GM23338 (cell line): ENCODE data around the gene C16orf74. TPM values are rescaled to one million over a fixed set of nuclear protein-coding genes. Genes with fewer than 3 reads are reported as not detected.

ENCODE experiments used
- ATAC-seq: fragments of 200-7000 bp; cut with Tn5 transposase; 3 replicates; pipeline ENCODE4 v1.9.1; 2020
- DNase-seq: peaks from one replicate; pipeline ENCODE4 v3.0.0-alpha.2; 2015; ENCODE audit warnings: low spot score
- H2AFZ ChIP-seq: fragments of 200-600 bp; sonication (generic); 2 replicates; pipeline ENCODE4 v1.8.0; 2016; ENCODE audit warnings: antibody characterized with exemption, mild to moderate bottlenecking, moderate library complexity
- H3F3A ChIP-seq: fragments of 200-600 bp; sonication (generic); replicated peaks from 2 replicates; pipeline ENCODE4 v1.8.0; 2017; ENCODE audit warnings: antibody characterized with exemption, mixed run types, low read depth
- H3K27ac ChIP-seq: fragments of 200-600 bp; sonication (generic); 2 replicates; pipeline ENCODE4 v1.6.1; 2016; ENCODE audit warnings: low read depth
- H3K27me3 ChIP-seq: fragments of 200-600 bp; sonication (generic); 2 replicates; pipeline ENCODE4 v1.8.0; 2016; ENCODE audit warnings: mild to moderate bottlenecking, mixed run types, moderate library complexity; ENCODE audit not compliant: insufficient read depth
- H3K36me3 ChIP-seq: fragments of 200-600 bp; sonication (generic); 2 replicates; pipeline ENCODE4 v1.8.0; 2016; ENCODE audit warnings: mild to moderate bottlenecking; ENCODE audit not compliant: insufficient read depth
- H3K4me1 ChIP-seq: fragments of 200-600 bp; sonication (generic); 2 replicates; pipeline ENCODE4 v1.8.0; 2016; ENCODE audit warnings: mild to moderate bottlenecking, moderate library complexity; ENCODE audit not compliant: insufficient read depth
- H3K4me2 ChIP-seq: fragments of 200-600 bp; sonication (generic); 2 replicates; pipeline ENCODE4 v1.7.1; 2017; ENCODE audit warnings: mixed run types
- H3K4me3 ChIP-seq: fragments of 200-600 bp; sonication (generic); 2 replicates; pipeline ENCODE4 v1.6.1; 2016; ENCODE audit warnings: mixed run types
- H3K79me2 ChIP-seq: fragments of 200-600 bp; sonication (generic); replicated peaks from 2 replicates; pipeline ENCODE4 v1.8.0; 2017; ENCODE audit warnings: mild to moderate bottlenecking; ENCODE audit not compliant: insufficient read depth
- H3K9me2 ChIP-seq: fragments of 200-600 bp; sonication (generic); 2 replicates; pipeline ENCODE4 v1.8.0; 2017; ENCODE audit not compliant: insufficient read depth
- H4K20me1 ChIP-seq: fragments of 200-600 bp; sonication (generic); replicated peaks from 2 replicates; pipeline ENCODE4 v1.8.0; 2017; ENCODE audit warnings: mild to moderate bottlenecking; ENCODE audit not compliant: insufficient read depth
- H3K27ac Mint-ChIP-seq: 2 replicates; pipeline ENCODE4 v1.8.0; 2020; ENCODE audit warnings: inconsistent platforms, mild to moderate bottlenecking, moderate library complexity, mixed read lengths
- H3K27me3 Mint-ChIP-seq: 3 replicates; pipeline ENCODE4 v1.8.0; 2022; ENCODE audit warnings: low read depth, mild to moderate bottlenecking, moderate library complexity, mixed read lengths, inconsistent platforms; ENCODE audit not compliant: insufficient read depth, poor library complexity
- H3K36me3 Mint-ChIP-seq: 3 replicates; pipeline ENCODE4 v1.8.0; 2021; ENCODE audit warnings: low read depth, mild to moderate bottlenecking, inconsistent platforms, moderate library complexity, mixed read lengths
- H3K4me1 Mint-ChIP-seq: 3 replicates; pipeline ENCODE4 v1.8.0; 2020; ENCODE audit warnings: mild to moderate bottlenecking, inconsistent platforms, mixed read lengths
- H3K4me3 Mint-ChIP-seq: 3 replicates; pipeline ENCODE4 v1.8.0; 2021; ENCODE audit warnings: moderate library complexity, mild to moderate bottlenecking, inconsistent platforms, mixed read lengths
- H3K9me3 Mint-ChIP-seq: 3 replicates; pipeline ENCODE4 v1.8.0; 2020; ENCODE audit warnings: moderate library complexity, mild to moderate bottlenecking, inconsistent platforms, mixed read lengths
- CREB1 ChIP-seq: fragments of 250-450 bp; sonication (Bioruptor Pico); IDR thresholded peaks from 2 replicates; pipeline ENCODE4 v1.5.0; 2020; ENCODE audit warnings: low read depth, mild to moderate bottlenecking, moderate library complexity
- ETS1 ChIP-seq: IDR thresholded peaks from 2 replicates; pipeline ENCODE4 v1.6.1; 2016; ENCODE audit warnings: antibody characterized with exemption
- EZH2 ChIP-seq: fragments of 200-600 bp; sonication (generic); IDR thresholded peaks from one replicate; pipeline ENCODE4 v1.8.0; 2017; ENCODE audit warnings: antibody characterized with exemption, mild to moderate bottlenecking, low read depth; ENCODE audit not compliant: unreplicated experiment
- EZH2phosphoT487 ChIP-seq: fragments of 200-600 bp; sonication (generic); IDR thresholded peaks from one replicate; pipeline ENCODE4 v1.8.1; 2018; ENCODE audit warnings: antibody characterized with exemption; ENCODE audit not compliant: unreplicated experiment
- JUNB ChIP-seq: IDR thresholded peaks from one replicate; pipeline ENCODE4 v1.6.1; 2016; ENCODE audit warnings: antibody characterized with exemption; ENCODE audit not compliant: unreplicated experiment
- NANOG ChIP-seq: IDR thresholded peaks from 2 replicates; pipeline ENCODE4 v1.6.1; 2016; ENCODE audit warnings: antibody characterized with exemption, borderline replicate concordance
- POLR2AphosphoS5 ChIP-seq: IDR thresholded peaks from 2 replicates; pipeline ENCODE4 v1.6.1; 2016; ENCODE audit warnings: antibody characterized with exemption, low read depth
- STAT1 ChIP-seq: IDR thresholded peaks from one replicate; pipeline ENCODE4 v1.6.1; 2016; ENCODE audit warnings: antibody characterized with exemption; ENCODE audit not compliant: unreplicated experiment
- ZNF114 ChIP-seq: fragments of 250-450 bp; sonication (Bioruptor Pico); IDR thresholded peaks from 2 replicates; pipeline ENCODE4 v1.5.0; 2020; ENCODE audit warnings: mild to moderate bottlenecking, moderate library complexity
- ZNF331 ChIP-seq: fragments of 250-450 bp; sonication (Bioruptor Pico); IDR thresholded peaks from 2 replicates; pipeline ENCODE4 v1.5.0; 2020; ENCODE audit warnings: low read depth, mild to moderate bottlenecking, moderate library complexity
- polyA plus RNA-seq: library from polyadenylated mRNA; unstranded; fragments of >200 nt; fragmentation: Nextera tagmentation; extraction: Ambion mirVana; gene quantifications from 2 replicates; pipeline ENCODE4 v1.2.1, GENCODE V29; 2016
- total RNA-seq: library from RNA; depleted of rRNA; stranded (reverse); fragments of >200 nt; shearing (Covaris generic); gene quantifications from 2 replicates; pipeline ENCODE4 v1.2.3, GENCODE V29; 2014
- TF ChIP-seq, protein P1 (sequence below): fragments of 250-450 bp; sonication (Bioruptor Pico); IDR thresholded peaks from 2 replicates; pipeline ENCODE4 v1.5.0; 2020; ENCODE audit warnings: mild to moderate bottlenecking, moderate library complexity
- TF ChIP-seq, protein P2 (sequence below), 2 experiments: fragments of 200-600 bp in 1 of 2; sonication (generic) in 1 of 2; conservative IDR thresholded peaks; 2 replicates each; pipeline versions ENCODE4 v1.5.1 to v1.6.1; 2016 to 2017; ENCODE audit warnings: antibody characterized with exemption in 2 of 2, low read depth in 2 of 2, mild to moderate bottlenecking in 2 of 2, moderate library complexity in 1 of 2
- TF ChIP-seq, protein P3 (sequence below): IDR thresholded peaks from one replicate; pipeline ENCODE4 v1.6.1; 2018; ENCODE audit warnings: antibody characterized with exemption; ENCODE audit not compliant: unreplicated experiment

Gene C16orf74
- total and polyA plus RNA-seq, 2 experiments from 2014 or later, result 12.1 to 19.1 TPM

GRCh38 chr16:85788819-85789218 lies 37.9 kb upstream of the C16orf74 start:
- Histone ChIP-seq H4K20me1 (peaks cover 53% of the 10 kb centered on the region), H3K36me3 (0 out of 2 replicates have a peak, but pooled peaks cover 10% of the 10 kb centered on the region), H3K27ac (no peak overlapping the region), H3K9me2 (no peaks in the 10 kb centered on the region), H3K4me2 (no peak overlapping the region), H3K27me3 (no peaks in the 10 kb centered on the region), H3K79me2 (peaks cover 87% of the 10 kb centered on the region), H2AFZ (no peak overlapping the region), H3K4me1 (no peaks in the 10 kb centered on the region), H3K4me3 (no peak overlapping the region), H3F3A (no peaks in the 10 kb centered on the region)
- peaks cover 65% of the 10 kb centered on the region for H3K36me3 Mint-ChIP-seq
- no peak overlapping the region for H3K4me3 Mint-ChIP-seq
- TF ChIP-seq JUNB (no peak), NANOG (no peak), ETS1 (no peak), EZH2 (no peak), CREB1 (CRISPR knock-in tag) (no peak), EZH2phosphoT487 (no peak), ZNF331 (CRISPR knock-in tag) (no peak), POLR2AphosphoS5 (no peak), ZNF114 (CRISPR knock-in tag) (no peak), STAT1 (no peak)
- TF ChIP-seq, protein P1, sequence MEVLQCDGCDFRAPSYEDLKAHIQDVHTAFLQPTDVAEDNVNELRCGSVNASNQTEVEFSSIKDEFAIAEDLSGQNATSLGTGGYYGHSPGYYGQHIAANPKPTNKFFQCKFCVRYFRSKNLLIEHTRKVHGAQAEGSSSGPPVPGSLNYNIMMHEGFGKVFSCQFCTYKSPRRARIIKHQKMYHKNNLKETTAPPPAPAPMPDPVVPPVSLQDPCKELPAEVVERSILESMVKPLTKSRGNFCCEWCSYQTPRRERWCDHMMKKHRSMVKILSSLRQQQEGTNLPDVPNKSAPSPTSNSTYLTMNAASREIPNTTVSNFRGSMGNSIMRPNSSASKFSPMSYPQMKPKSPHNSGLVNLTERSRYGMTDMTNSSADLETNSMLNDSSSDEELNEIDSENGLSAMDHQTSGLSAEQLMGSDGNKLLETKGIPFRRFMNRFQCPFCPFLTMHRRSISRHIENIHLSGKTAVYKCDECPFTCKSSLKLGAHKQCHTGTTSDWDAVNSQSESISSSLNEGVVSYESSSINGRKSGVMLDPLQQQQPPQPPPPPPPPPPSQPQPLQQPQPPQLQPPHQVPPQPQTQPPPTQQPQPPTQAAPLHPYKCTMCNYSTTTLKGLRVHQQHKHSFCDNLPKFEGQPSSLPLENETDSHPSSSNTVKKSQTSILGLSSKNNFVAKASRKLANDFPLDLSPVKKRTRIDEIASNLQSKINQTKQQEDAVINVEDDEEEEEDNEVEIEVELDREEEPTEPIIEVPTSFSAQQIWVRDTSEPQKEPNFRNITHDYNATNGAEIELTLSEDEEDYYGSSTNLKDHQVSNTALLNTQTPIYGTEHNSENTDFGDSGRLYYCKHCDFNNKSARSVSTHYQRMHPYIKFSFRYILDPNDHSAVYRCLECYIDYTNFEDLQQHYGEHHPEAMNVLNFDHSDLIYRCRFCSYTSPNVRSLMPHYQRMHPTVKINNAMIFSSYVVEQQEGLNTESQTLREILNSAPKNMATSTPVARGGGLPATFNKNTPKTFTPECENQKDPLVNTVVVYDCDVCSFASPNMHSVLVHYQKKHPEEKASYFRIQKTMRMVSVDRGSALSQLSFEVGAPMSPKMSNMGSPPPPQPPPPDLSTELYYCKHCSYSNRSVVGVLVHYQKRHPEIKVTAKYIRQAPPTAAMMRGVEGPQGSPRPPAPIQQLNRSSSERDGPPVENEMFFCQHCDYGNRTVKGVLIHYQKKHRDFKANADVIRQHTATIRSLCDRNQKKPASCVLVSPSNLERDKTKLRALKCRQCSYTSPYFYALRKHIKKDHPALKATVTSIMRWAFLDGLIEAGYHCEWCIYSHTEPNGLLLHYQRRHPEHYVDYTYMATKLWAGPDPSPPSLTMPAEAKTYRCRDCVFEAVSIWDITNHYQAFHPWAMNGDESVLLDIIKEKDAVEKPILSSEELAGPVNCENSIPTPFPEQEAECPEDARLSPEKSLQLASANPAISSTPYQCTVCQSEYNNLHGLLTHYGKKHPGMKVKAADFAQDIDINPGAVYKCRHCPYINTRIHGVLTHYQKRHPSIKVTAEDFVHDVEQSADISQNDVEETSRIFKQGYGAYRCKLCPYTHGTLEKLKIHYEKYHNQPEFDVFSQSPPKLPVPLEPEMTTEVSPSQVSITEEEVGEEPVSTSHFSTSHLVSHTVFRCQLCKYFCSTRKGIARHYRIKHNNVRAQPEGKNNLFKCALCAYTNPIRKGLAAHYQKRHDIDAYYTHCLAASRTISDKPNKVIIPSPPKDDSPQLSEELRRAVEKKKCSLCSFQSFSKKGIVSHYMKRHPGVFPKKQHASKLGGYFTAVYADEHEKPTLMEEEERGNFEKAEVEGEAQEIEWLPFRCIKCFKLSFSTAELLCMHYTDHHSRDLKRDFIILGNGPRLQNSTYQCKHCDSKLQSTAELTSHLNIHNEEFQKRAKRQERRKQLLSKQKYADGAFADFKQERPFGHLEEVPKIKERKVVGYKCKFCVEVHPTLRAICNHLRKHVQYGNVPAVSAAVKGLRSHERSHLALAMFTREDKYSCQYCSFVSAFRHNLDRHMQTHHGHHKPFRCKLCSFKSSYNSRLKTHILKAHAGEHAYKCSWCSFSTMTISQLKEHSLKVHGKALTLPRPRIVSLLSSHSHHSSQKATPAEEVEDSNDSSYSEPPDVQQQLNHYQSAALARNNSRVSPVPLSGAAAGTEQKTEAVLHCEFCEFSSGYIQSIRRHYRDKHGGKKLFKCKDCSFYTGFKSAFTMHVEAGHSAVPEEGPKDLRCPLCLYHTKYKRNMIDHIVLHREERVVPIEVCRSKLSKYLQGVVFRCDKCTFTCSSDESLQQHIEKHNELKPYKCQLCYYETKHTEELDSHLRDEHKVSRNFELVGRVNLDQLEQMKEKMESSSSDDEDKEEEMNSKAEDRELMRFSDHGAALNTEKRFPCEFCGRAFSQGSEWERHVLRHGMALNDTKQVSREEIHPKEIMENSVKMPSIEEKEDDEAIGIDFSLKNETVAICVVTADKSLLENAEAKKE, result no peak
- TF ChIP-seq, protein P2, sequence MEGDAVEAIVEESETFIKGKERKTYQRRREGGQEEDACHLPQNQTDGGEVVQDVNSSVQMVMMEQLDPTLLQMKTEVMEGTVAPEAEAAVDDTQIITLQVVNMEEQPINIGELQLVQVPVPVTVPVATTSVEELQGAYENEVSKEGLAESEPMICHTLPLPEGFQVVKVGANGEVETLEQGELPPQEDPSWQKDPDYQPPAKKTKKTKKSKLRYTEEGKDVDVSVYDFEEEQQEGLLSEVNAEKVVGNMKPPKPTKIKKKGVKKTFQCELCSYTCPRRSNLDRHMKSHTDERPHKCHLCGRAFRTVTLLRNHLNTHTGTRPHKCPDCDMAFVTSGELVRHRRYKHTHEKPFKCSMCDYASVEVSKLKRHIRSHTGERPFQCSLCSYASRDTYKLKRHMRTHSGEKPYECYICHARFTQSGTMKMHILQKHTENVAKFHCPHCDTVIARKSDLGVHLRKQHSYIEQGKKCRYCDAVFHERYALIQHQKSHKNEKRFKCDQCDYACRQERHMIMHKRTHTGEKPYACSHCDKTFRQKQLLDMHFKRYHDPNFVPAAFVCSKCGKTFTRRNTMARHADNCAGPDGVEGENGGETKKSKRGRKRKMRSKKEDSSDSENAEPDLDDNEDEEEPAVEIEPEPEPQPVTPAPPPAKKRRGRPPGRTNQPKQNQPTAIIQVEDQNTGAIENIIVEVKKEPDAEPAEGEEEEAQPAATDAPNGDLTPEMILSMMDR (conservative IDR thresholded peaks at IDR 0.05; ENCODE audit: low read depth in 2 of 2), result no peak
- TF ChIP-seq, protein P3, sequence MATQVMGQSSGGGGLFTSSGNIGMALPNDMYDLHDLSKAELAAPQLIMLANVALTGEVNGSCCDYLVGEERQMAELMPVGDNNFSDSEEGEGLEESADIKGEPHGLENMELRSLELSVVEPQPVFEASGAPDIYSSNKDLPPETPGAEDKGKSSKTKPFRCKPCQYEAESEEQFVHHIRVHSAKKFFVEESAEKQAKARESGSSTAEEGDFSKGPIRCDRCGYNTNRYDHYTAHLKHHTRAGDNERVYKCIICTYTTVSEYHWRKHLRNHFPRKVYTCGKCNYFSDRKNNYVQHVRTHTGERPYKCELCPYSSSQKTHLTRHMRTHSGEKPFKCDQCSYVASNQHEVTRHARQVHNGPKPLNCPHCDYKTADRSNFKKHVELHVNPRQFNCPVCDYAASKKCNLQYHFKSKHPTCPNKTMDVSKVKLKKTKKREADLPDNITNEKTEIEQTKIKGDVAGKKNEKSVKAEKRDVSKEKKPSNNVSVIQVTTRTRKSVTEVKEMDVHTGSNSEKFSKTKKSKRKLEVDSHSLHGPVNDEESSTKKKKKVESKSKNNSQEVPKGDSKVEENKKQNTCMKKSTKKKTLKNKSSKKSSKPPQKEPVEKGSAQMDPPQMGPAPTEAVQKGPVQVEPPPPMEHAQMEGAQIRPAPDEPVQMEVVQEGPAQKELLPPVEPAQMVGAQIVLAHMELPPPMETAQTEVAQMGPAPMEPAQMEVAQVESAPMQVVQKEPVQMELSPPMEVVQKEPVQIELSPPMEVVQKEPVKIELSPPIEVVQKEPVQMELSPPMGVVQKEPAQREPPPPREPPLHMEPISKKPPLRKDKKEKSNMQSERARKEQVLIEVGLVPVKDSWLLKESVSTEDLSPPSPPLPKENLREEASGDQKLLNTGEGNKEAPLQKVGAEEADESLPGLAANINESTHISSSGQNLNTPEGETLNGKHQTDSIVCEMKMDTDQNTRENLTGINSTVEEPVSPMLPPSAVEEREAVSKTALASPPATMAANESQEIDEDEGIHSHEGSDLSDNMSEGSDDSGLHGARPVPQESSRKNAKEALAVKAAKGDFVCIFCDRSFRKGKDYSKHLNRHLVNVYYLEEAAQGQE, result no peak
- DNase-seq (no peak), ATAC-seq (no peak)
- peaks cover 2% of the 10 kb centered on the region; the same call in 2 of the 3 replicates for H3K9me3 Mint-ChIP-seq
- no peaks in the 10 kb centered on the region for H3K27me3 Mint-ChIP-seq
- H3K27ac Mint-ChIP-seq, result no peak overlapping the region
- H3K4me1 Mint-ChIP-seq, result peaks cover 4% of the 10 kb centered on the region; the same call in 1 of the 3 replicates
